HG03354 (cell line): ENCODE data around the gene OR4K13.

Experiments
- ATAC-seq: cut with Tn5 transposase; IDR thresholded peaks from one replicate; pipeline ENCODE4 v1.9.1; 2021; ENCODE audit warnings: mild to moderate bottlenecking; ENCODE audit not compliant: unreplicated experiment, poor library complexity, severe bottlenecking

The OR4K13 gene, protein sequence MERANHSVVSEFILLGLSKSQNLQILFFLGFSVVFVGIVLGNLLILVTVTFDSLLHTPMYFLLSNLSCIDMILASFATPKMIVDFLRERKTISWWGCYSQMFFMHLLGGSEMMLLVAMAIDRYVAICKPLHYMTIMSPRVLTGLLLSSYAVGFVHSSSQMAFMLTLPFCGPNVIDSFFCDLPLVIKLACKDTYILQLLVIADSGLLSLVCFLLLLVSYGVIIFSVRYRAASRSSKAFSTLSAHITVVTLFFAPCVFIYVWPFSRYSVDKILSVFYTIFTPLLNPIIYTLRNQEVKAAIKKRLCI

DNA sequence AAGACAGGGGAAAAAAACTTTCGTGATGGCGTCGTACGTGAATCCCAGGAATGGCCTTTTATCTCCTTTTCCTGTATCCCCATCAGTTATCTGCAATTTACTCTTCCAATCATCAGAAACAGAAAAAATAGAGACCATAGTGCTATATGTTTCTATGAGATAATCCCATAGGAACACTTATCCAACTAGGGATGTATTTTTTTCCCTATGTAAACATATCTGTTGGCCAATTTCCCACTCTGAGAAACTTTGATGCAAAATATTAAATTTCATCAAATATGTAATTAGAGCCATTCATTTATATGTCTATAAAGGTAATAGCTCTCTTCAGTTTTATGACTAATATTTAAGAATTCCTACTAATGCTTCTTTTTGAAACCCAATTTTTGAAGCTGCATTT is at the start of gene OR4K13:
Gene OR4K13, minus strand, starts transcription at position 101 of the 400 bp plus-strand sequence. CDS start 1,280 bp downstream, outside the sequence.
- no peak for ATAC-seq

DNA sequence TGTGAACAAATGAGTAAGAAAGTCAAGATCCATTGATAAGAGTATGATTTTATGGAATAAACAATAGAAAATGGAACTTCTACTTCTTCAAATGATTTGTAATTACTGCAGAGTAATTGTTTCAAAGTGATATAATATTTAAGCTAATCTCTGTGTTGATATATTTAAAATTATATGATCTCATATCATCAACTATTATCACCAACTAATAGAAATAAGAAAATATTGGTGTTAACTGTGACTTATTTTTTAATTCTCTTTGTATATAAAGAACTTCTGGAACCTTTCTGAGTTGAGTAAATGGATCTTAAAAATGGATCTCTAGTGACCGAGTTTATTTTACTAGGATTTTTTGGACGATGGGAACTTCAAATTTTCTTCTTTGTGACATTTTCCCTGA is 23.9 kb upstream of the OR4K13 start, which contains the start of gene OR4L1:
Gene OR4L1, plus strand, starts transcription at position 301 of the 400 bp plus-strand sequence. Its CDS starts 0 bp downstream, at position 301.
- no peak for ATAC-seq

DNA sequence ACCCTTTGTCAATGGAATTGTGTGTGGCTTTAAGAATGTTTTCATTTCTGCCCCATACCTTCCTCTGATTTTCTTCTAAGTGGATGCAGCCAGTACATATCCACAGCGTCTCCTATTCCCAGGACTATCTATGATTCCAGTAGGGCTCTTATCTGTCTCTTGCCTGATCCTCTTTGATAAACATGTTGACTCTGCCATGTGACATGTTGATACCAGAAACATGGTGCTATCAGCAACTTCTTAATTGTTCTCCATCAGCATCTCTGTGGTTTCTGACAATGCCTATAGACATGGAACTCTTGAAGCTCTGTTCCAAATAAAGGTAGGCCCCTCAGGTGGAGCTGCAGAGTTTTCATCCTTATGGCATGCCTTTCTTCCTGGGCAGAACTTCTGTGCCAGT is 12.4 kb upstream of the OR4K13 start:
- ATAC-seq: no peak

DNA sequence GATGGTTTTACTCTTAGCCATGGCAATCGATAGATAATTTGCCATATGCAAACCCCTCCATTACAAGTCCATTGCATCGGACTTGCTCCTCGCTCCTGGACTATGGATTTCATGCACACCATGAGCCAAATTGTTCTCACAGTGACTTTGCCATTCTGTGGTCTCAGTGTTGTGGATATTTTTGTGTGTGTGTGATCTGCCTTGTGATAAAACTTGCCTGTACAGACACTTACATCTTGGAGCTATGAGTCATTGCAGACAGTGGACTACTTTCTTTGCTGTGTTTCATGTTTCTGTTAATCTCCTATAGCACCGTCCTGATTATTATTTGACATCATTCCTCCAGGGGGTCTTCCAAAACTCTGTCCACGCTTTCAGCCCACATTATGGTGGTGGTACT is 8.4 kb upstream of the OR4K13 start:
- ATAC-seq: no peak

DNA sequence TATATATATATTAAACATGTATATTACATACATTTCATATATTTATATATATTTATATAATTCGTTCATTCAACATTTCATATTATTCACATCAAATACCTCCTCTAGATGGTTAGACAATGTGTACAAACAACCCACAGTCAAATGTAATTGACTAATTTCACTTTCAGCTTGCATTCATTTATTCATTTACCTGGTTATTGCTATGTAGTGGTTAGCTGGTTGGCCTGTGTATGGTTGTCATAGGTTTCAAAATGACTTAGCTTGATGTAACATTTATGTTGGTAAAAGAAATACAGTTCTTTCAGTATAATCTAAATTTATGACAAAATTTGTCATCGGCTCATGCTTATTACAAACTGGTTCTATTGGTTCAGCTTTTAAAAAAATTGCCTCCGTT is 389 bp downstream of the OR4K13 start:
- no peak for ATAC-seq

DNA sequence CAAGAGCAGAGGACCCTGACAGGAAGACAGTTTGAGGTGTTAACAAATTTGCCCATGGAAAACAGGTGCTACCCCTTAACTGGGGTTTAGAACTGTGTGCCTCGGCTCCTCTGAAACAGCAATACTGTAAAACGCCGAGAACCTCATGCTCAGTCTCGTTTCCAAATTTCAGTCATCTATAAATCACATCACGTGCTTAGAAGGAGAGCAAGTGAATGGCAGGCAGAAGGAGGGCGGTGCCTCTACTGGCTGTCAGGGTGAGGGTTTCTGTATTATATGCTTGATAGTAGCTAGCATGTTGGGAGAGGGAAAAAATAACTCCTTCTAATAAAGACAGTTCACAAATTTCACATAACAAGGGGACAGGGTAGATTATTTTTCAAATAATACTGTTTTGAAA is 4.8 kb downstream of the OR4K13 start:
- no peak for ATAC-seq

DNA sequence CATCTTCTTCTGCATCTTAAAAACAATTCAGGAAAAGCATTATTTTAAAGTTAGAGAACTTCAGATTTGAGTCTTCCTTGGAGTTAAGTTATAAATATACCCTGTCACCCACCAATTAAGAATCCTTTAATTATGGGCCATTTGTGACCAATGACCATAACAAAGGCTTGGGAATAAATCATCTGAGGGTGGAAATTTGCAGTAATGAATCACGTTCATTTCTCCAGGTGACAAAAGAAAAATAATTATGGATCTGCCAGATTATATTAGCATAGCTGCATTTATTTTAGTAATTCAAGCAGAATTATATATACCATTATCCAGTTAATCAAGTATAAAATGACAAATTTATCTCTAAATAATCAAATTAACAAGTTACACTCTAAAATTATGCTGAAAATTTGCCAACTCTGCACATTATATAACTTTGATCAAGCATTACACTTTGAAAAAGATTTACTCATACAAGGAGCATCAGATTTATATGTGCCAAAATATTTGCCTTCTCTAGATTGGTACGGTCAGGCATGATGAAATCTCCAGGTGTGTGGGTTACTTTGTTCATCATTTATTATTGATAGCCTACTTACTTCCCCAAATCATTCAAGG is 16.5 kb downstream of the OR4K13 start, which contains the start of gene OR4K14:
Gene OR4K14, minus strand, starts transcription at position 51 of the 609 bp plus-strand sequence. CDS start 4,114 bp downstream, outside the sequence.
- no peak for ATAC-seq

DNA sequence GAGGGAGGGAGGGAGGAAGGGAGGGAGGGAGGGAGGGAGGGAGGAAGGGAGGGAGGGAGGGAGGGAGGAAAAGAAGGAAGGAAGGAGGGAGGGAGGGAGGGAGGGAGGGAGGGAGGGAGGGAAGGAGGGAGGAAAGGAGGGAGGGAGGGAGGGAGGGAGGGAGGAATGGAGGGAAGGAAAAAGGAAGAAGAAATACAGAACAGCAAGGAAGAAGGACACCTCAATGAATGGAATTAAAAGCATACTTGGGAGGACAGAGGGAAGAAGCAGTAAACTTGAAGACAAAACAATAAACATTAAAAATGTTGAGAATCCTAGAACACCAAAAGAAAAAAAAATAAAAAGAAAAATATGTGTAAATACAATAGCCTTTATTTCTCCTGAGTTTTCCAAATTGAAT is 27.7 kb downstream of the OR4K13 start:
- ATAC-seq: no peak

DNA sequence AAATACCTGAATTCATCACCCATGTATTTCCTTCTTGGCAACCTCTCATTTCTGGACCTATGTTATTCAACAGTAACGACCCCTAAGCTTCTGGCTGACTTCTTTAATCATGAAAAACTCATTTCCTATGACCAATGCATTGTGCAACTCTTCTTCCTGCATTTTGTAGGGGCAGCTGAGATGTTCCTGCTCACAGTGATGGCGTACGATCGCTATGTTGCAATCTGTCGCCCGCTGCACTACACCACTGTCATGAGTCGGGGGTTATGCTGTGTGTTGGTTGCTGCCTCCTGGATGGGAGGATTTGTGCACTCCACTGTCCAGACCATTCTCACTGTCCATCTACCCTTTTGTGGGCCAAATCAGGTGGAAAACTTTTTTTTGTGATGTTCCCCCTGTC is 33.5 kb downstream of the OR4K13 start:
- ATAC-seq: no peak

DNA sequence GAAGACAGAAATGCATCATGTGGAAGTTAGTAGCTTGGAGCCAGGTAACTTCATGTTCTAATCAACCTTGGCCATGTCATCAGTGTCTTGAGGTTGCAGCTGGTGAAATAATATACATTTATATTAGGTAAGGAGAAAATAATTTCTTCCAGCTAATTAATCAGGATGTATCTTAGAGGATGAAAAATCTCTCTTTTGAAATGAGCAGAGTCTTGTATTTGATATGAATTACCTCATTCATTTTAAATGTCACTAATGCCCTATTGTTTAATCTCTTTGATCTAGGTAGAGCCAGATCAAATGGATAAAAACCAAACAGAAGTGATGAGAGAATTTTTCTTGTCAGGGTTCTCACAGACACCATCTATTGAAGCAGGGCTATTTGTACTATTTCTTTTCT is 34.0 kb downstream of the OR4K13 start, which contains the start of gene OR4Q2:
Gene OR4Q2, plus strand, starts transcription at position 301 of the 400 bp plus-strand sequence.
- ATAC-seq: no peak

DNA sequence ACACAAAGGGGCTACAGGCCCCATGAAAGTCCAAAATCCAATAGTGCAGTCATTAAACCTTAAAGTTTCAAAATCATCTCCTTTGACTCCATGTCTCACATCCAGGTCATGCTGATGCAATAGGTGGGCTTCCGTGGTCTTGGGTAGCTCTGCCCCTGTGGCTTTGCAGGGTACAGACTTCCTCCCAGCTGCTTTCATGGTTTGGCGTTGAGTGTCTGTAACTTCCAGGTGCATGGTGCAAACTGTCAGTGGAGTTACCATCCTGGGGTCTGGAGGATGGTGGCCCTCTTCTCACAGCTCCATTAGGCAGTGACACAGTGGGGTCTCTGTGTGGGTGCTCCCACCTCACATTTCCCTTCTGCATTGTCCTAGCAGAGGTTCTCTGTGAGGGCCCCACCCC is 42.4 kb downstream of the OR4K13 start:
- ATAC-seq: no peak
